ENCODE measurements around the gene GPR37L1. TPM values are rescaled to one million over a fixed set of nuclear protein-coding genes. Genes with fewer than 3 reads are reported as not detected.

Gene GPR37L1
- total and polyA plus RNA-seq, 4 donors: under 0.01 to 0.04 (median 0.02) TPM; not detected in 1

DNA sequence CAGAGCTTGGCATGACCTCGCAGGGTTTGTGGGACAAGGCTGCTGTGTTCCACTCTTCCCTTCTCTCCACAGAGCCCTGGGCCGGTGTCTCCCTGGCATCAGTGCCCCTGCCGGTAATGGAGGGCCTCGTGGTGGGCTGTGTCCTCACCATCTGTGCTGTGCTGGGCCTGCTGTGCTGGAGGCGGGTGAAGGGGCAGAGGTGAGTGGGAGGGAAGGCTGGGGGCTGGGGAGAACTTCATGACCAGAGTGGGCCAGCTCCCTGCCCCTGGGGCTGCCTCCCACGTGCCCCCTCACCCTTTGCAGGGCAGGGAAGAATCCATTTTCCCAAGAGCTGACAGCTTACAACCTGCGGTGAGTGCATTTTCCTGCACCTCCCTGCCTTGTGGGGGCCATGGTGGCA, 58.9 kb downstream of the GPR37L1 start:
- Histone ChIP-seq H3K27me3 (ENCODE audit: control insufficient read depth in 4 of 4, insufficient read depth in 4 of 4, low read length in 3 of 4) (no peaks in the 10 kb centered on the region), H3K4me3 (ENCODE audit: low read depth in 1 of 3, low read length in 3 of 3) (no peak overlapping the region), H3K9ac (ENCODE audit: low read depth in 1 of 2, low read length in 2 of 2) (no peak overlapping the region), H3K4me1 (ENCODE audit: control insufficient read depth in 4 of 4, insufficient read depth in 4 of 4, low read length in 3 of 4) (no peaks in the 10 kb centered on the region), H3K9me3 (ENCODE audit: control insufficient read depth in 4 of 4, low read length in 3 of 4) (no peaks in the 10 kb centered on the region), H3K36me3 (ENCODE audit: control insufficient read depth in 4 of 4, insufficient read depth in 3 of 4, low read depth in 1 of 4, low read length in 3 of 4) (no peaks in the 10 kb centered on the region), H3K27ac (ENCODE audit: low read depth in 1 of 2, low read length in 2 of 2) (no peak overlapping the region)
- TF ChIP-seq, protein P1, sequence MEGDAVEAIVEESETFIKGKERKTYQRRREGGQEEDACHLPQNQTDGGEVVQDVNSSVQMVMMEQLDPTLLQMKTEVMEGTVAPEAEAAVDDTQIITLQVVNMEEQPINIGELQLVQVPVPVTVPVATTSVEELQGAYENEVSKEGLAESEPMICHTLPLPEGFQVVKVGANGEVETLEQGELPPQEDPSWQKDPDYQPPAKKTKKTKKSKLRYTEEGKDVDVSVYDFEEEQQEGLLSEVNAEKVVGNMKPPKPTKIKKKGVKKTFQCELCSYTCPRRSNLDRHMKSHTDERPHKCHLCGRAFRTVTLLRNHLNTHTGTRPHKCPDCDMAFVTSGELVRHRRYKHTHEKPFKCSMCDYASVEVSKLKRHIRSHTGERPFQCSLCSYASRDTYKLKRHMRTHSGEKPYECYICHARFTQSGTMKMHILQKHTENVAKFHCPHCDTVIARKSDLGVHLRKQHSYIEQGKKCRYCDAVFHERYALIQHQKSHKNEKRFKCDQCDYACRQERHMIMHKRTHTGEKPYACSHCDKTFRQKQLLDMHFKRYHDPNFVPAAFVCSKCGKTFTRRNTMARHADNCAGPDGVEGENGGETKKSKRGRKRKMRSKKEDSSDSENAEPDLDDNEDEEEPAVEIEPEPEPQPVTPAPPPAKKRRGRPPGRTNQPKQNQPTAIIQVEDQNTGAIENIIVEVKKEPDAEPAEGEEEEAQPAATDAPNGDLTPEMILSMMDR (IDR thresholded peaks at IDR 0.05; ENCODE audit: low read depth, low read length, missing input control): no peak
- TF ChIP-seq, protein P2, sequence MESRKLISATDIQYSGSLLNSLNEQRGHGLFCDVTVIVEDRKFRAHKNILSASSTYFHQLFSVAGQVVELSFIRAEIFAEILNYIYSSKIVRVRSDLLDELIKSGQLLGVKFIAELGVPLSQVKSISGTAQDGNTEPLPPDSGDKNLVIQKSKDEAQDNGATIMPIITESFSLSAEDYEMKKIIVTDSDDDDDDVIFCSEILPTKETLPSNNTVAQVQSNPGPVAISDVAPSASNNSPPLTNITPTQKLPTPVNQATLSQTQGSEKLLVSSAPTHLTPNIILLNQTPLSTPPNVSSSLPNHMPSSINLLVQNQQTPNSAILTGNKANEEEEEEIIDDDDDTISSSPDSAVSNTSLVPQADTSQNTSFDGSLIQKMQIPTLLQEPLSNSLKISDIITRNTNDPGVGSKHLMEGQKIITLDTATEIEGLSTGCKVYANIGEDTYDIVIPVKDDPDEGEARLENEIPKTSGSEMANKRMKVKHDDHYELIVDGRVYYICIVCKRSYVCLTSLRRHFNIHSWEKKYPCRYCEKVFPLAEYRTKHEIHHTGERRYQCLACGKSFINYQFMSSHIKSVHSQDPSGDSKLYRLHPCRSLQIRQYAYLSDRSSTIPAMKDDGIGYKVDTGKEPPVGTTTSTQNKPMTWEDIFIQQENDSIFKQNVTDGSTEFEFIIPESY (IDR thresholded peaks at IDR 0.05): no peak
- TF ChIP-seq RAD21 (IDR thresholded peaks at IDR 0.05): no peak
- WGBS: 89% methylated on average over 7 of the region's 7 CpGs
- DNase-seq (ENCODE audit: low spot score): no peak

DNA sequence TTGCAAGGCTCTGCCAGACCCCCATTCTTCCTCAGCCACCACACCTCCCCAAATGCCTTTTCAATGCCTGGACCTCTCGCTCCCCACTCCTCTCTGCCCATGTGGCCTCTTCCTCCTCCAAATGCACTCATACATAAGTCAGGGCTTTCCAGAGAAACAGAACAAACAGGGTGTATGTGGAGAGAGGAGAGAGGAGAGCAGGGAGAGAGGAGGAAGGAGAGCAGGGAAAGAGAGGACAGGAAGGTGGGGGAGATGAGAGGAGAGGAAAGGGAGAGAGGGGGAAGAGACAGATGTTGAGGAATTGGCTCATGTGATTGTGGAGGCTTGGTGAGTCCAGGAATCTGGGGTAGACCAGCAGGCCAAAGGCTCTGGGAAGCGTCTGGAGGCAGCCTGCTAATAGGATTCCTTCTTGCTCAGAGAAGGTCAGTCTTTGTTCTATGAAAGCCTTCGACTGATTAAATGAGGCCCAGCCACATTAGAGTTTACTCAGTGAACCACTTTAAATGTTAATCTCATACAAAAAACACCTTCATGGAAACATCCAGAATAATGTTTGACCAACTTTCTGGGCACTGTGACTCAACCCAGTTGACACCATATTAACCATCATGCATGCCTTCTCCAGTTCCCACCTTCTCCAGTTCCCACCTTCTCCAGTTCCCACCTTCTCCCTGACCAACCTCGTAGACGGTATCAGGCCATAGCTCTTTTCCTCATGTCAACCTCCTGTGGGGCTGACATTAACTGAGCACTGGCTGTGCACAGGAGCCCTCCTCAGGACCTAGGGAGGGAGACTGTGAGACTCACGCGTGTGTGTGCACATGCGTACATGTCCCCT, 59.5 kb downstream of the GPR37L1 start:
- DNase-seq (ENCODE audit: low spot score): no peak
- Histone ChIP-seq H3K9ac (ENCODE audit: low read depth in 1 of 2, low read length in 2 of 2) (no peak overlapping the region), H3K27ac (ENCODE audit: low read depth in 1 of 2, low read length in 2 of 2) (no peak overlapping the region), H3K27me3 (ENCODE audit: control insufficient read depth in 4 of 4, insufficient read depth in 4 of 4, low read length in 3 of 4) (no peaks in the 10 kb centered on the region), H3K4me3 (ENCODE audit: low read depth in 1 of 3, low read length in 3 of 3) (no peak overlapping the region), H3K9me3 (ENCODE audit: control insufficient read depth in 4 of 4, low read length in 3 of 4) (no peaks in the 10 kb centered on the region), H3K36me3 (ENCODE audit: control insufficient read depth in 4 of 4, insufficient read depth in 3 of 4, low read depth in 1 of 4, low read length in 3 of 4) (no peaks in the 10 kb centered on the region), H3K4me1 (ENCODE audit: control insufficient read depth in 4 of 4, insufficient read depth in 4 of 4, low read length in 3 of 4) (no peaks in the 10 kb centered on the region)
- WGBS: 94% methylated on average over 8 of the region's 8 CpGs
- TF ChIP-seq, protein P2 (IDR thresholded peaks at IDR 0.05): no peak
- TF ChIP-seq FOXA2 (IDR thresholded peaks at IDR 0.05) (no peak), SP1 (IDR thresholded peaks at IDR 0.05) (no peak), RAD21 (IDR thresholded peaks at IDR 0.05) (no peak), GABPA (IDR thresholded peaks at IDR 0.05 in 1 of 2, conservative IDR thresholded peaks at IDR 0.05 in 1 of 2) (no peak), EGR1 (IDR thresholded peaks at IDR 0.05; ENCODE audit: low read depth in 2 of 2) (no peak), JUND (IDR thresholded peaks at IDR 0.05) (no peak), TAF1 (conservative IDR thresholded peaks at IDR 0.05) (no peak), YY1 (IDR thresholded peaks at IDR 0.05) (no peak), FOXA1 (IDR thresholded peaks at IDR 0.05) (no peak), NR2F2 (IDR thresholded peaks at IDR 0.05) (no peak), RXRA (IDR thresholded peaks at IDR 0.05) (no peak), HNF4A (conservative IDR thresholded peaks at IDR 0.05) (no peak)
- TF ChIP-seq, protein P3, sequence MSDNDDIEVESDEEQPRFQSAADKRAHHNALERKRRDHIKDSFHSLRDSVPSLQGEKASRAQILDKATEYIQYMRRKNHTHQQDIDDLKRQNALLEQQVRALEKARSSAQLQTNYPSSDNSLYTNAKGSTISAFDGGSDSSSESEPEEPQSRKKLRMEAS (IDR thresholded peaks at IDR 0.05): no peak
- TF ChIP-seq, protein P4, sequence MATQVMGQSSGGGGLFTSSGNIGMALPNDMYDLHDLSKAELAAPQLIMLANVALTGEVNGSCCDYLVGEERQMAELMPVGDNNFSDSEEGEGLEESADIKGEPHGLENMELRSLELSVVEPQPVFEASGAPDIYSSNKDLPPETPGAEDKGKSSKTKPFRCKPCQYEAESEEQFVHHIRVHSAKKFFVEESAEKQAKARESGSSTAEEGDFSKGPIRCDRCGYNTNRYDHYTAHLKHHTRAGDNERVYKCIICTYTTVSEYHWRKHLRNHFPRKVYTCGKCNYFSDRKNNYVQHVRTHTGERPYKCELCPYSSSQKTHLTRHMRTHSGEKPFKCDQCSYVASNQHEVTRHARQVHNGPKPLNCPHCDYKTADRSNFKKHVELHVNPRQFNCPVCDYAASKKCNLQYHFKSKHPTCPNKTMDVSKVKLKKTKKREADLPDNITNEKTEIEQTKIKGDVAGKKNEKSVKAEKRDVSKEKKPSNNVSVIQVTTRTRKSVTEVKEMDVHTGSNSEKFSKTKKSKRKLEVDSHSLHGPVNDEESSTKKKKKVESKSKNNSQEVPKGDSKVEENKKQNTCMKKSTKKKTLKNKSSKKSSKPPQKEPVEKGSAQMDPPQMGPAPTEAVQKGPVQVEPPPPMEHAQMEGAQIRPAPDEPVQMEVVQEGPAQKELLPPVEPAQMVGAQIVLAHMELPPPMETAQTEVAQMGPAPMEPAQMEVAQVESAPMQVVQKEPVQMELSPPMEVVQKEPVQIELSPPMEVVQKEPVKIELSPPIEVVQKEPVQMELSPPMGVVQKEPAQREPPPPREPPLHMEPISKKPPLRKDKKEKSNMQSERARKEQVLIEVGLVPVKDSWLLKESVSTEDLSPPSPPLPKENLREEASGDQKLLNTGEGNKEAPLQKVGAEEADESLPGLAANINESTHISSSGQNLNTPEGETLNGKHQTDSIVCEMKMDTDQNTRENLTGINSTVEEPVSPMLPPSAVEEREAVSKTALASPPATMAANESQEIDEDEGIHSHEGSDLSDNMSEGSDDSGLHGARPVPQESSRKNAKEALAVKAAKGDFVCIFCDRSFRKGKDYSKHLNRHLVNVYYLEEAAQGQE (IDR thresholded peaks at IDR 0.05): no peak
- TF ChIP-seq, protein P1 (IDR thresholded peaks at IDR 0.05; ENCODE audit: low read depth, low read length, missing input control): no peak
- TF ChIP-seq, protein P5, sequence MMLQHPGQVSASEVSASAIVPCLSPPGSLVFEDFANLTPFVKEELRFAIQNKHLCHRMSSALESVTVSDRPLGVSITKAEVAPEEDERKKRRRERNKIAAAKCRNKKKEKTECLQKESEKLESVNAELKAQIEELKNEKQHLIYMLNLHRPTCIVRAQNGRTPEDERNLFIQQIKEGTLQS (IDR thresholded peaks at IDR 0.05): no peak
